Tibial nerve (tissue), 4 donors: ENCODE data around the gene CHKB.

Experiments
- CTCF ChIP-seq, 5 experiments: fragments of 200-600 bp in 3 of 5; fragments of 450-650 bp in 2 of 5; sonication (generic) in 3 of 5; IDR thresholded peaks; one replicate each; pipeline ENCODE4 v1.5.1; 2016 to 2019; ENCODE audit warnings: antibody characterized with exemption in 5 of 5, mild to moderate bottlenecking in 3 of 5, moderate library complexity in 2 of 5
- EP300 ChIP-seq, 2 donors: sonication (generic); formaldehyde crosslinking; IDR thresholded peaks; one replicate each; pipeline ENCODE4 v1.6.1; 2017; ENCODE audit warnings: antibody characterized with exemption in 2 of 2, mild to moderate bottlenecking in 1 of 2
- POLR2A ChIP-seq, 2 donors: fragments of 450-650 bp; IDR thresholded peaks; one replicate each; pipeline ENCODE4 v1.6.1; 2017; ENCODE audit warnings: antibody characterized with exemption in 2 of 2, mild to moderate bottlenecking in 2 of 2, moderate library complexity in 2 of 2

- TF ChIP-seq CTCF (IDR thresholded peaks at IDR 0.05) (no peak), POLR2A (IDR thresholded peaks at IDR 0.05) (no peak), EP300 (IDR thresholded peaks at IDR 0.05) (no peak)
Measured at GRCh38 chr22:50586416-50586815, 3.8 kb upstream of the CHKB start.
